Ovary (tissue), 3 donors: ENCODE results near the gene PPARA.

Source experiments
- CTCF ChIP-seq, 3 donors: fragments of 450-650 bp in 2 of 3; fragments of 200-600 bp in 1 of 3; IDR thresholded peaks; one replicate each; pipeline versions ENCODE4 v1.5.1 to v1.8.0; 2016 to 2022; ENCODE audit warnings: antibody characterized with exemption in 3 of 3, mild to moderate bottlenecking in 1 of 3
- EP300 ChIP-seq: sonication (generic); formaldehyde crosslinking; IDR thresholded peaks from one replicate; pipeline ENCODE4 v1.6.1; 2017; ENCODE audit warnings: antibody characterized with exemption
- POLR2A ChIP-seq: fragments of 450-650 bp; IDR thresholded peaks from one replicate; pipeline ENCODE4 v1.6.1; 2017; ENCODE audit warnings: antibody characterized with exemption, mild to moderate bottlenecking, moderate library complexity
- donor health status: DM: no; HTN: no; CAD: no.

- TF ChIP-seq CTCF (IDR thresholded peaks at IDR 0.05) (peak in 1 of 3 donors; percentile 32), EP300 (no peak), POLR2A (no peak)
Measured at GRCh38 chr22:46262449-46263215, 112.3 kb downstream of the PPARA start.
